ENCODE results near the gene NCOR2.

DNA sequence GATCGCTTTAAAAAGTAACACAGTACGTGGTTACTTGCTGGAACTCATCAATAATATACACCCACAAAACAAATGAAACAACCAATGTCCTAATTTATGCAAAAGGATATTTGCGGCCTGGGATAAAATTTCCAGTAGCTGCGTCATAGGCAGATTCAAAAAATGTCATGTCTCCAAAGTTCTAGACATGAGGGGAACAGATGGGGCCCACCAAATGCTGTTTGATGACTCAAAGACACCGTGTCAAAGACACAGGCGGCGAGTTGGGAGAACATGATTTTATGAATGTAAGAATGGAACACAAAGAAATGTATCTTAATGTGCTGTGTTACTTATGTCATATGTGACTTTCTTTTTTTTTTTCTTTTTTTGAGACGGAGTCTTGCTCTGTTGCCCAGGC lies 34.3 kb upstream of the NCOR2 start:
- TF ChIP-seq, protein P1, sequence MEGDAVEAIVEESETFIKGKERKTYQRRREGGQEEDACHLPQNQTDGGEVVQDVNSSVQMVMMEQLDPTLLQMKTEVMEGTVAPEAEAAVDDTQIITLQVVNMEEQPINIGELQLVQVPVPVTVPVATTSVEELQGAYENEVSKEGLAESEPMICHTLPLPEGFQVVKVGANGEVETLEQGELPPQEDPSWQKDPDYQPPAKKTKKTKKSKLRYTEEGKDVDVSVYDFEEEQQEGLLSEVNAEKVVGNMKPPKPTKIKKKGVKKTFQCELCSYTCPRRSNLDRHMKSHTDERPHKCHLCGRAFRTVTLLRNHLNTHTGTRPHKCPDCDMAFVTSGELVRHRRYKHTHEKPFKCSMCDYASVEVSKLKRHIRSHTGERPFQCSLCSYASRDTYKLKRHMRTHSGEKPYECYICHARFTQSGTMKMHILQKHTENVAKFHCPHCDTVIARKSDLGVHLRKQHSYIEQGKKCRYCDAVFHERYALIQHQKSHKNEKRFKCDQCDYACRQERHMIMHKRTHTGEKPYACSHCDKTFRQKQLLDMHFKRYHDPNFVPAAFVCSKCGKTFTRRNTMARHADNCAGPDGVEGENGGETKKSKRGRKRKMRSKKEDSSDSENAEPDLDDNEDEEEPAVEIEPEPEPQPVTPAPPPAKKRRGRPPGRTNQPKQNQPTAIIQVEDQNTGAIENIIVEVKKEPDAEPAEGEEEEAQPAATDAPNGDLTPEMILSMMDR (IDR thresholded peaks at IDR 0.05): no peak
- TF ChIP-seq POLR2A (IDR thresholded peaks at IDR 0.05): no peak
